ENCODE results near the gene PEAK1.

The PEAK1 gene

DNA sequence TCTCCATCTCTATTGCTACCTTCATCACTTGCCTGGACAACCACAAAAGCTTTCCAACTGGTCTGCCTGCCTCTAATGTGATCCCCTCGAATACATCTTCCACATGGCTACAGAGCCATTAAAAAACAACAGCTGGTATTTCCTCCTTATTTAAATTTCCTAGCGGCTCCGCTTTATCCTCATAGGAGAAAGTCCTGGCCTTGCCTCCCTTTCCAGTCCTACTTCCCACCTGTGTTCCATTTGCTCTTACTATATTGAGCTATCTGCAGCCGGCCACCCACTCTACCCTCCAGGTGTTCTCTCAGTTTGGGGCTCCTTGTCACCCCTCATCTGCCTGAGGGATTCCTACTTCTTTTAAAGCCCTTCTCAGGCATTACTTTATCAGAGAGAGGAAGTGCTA, 299.3 kb downstream of the PEAK1 start:
- no peak for DNase-seq

DNA sequence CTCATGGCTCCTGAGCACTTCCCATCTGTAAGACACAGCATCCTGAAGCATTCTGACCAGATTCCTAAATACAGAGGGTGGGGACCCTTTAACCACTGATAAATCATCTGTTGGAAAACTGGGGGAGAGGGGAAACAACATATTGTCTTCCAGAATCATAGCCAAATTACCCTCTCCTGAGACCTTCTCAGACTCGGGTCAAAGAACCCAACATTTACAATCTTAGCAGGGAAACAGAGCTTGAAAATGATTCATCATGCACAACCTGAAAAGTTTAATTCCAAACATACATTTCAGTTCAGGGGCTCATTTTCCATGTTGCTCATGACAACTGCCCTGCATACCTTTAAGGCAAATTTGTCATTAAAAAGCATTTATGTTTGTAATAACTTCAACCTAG, 300.5 kb downstream of the PEAK1 start:
- DNase-seq, result no peak

GRCh38 chr15:77118882-77119321, 301.0 kb downstream of the PEAK1 start:
- no peak for DNase-seq

GRCh38 chr15:77115179-77115578, 304.7 kb downstream of the PEAK1 start:
- no peak for DNase-seq

- no peak for DNase-seq
Observed at GRCh38 chr15:77112838-77113504, 306.9 kb downstream of the PEAK1 start.

DNA sequence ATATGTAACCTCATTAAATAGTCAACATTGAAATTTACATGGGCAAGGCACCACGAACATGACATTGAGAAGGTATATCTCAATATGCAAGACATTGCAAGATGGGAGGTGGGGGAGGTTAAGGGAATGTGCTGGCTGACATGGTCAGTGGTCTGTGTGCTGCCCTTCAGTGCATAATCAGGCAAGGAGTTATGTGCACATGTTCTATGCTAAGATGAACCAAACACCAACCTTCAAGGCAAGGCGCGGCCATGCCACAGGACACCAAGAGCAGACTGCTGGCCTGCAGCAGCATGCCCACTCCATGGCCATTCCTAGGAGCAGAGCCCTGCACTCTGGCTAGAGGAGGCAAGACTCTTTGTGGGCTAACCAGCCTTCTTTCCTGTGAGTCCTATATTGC, 308.1 kb downstream of the PEAK1 start:
- DNase-seq, result no peak

DNA sequence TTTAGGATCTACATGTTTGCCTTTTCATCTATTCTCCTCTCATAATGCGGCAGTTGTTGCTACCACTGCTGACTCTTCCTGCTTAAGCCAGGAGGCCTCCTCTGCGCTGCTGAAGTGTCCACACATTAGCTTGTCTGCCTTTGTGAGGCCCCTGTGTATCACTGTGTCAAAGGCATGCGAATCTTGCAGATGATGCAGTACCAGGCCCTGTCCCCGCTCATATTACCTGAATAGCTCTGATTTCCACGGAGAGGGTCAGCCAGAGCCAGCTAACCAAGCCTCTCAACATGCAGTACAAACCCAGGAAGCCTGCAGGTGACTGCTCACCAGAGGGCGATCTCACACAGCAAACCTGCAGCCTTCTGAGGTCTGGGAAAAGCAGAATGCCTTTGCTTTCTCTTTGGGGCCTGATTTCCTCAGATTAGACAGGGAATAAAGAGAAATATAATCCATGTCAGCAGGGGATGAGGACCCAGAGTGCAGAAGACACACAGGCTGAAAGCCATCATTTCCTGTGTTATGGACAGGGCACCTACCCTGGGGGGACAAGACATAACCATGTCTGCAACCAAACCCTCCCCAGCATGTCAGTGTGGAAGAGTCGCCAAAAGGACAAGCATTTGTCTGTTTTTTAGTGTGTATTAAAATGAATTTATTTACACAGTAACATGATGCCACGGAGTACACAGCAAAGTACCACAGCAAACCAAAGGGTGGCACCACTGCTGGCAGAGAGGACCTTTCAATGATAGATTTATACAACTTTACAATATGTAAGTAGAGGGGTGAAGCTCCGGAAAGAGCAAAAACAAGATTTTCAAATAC, 312.2 kb downstream of the PEAK1 start:
- no peak for DNase-seq

- DNase-seq, result no peak
Observed at GRCh38 chr15:77107068-77107467, 312.8 kb downstream of the PEAK1 start.

DNA sequence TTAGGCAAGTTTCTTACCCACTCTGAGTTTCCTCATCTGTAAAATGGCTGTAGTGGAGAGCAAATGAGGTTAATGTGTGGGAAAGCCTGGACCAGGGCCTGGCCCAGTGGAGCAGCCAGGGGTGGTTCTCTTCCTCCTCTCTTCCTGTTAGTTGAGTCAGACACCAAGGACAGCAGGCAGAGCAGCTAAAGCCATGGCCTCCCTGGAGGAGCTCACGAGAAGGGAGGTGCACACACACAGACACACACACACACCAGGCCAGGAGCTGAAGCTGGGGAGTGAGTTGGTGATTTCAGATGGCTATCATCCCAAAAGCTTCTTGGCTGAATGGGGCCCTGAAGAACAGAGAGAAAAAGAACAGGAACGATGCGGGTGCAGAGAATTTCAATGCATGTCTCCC, 315.7 kb downstream of the PEAK1 start:
- no peak for DNase-seq

- DNase-seq, result no peak
Observed at GRCh38 chr15:77099741-77100463, 320.0 kb downstream of the PEAK1 start.

- DNase-seq, result no peak
Observed at GRCh38 chr15:77098572-77098971, 321.3 kb downstream of the PEAK1 start.

- no peak for DNase-seq
Observed at GRCh38 chr15:77097921-77098320, 322.0 kb downstream of the PEAK1 start.

DNA sequence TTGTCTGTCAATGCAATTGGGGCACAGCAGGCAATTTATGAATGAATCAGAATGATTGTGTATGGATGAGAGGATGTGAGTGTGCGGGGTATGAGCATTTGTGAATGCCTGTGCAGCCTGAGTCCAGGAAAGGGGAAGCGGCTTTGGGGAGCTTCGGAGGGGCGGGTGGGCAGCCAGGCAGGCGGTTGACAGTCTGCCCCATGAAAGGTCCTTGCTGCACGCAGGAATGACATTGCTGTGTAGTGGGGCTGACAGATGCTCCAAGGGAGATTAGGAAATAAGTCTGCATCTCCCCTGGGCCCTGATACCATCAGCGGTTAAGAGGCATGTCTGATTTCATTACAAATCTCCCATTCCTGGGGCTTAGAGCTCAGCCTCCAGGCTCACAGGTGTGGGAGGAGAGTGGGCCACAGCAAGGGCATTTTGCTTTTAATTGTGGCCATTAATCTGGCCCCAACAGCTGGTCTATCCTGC, 322.6 kb downstream of the PEAK1 start:
- no peak for DNase-seq

- no peak for DNase-seq
Observed at GRCh38 chr15:77096541-77096940, 323.4 kb downstream of the PEAK1 start.

DNA sequence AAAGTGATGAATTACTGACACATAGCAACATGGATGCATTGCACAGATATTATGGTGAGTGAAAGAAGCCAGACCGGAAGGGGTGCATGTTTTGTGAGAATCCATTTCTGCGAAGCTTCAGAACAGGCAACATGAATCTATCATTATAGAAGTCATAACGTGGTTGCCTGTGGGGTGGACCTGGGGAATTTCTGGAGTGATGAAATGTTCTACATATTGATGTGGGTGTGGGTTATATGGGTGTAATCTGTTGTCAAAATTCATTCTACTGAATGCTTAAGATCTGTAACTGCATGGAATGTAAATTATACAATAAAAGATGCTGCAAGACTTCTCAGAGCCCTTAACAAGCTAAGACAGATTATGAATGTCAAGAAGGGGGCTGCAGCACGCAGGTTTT, 323.8 kb downstream of the PEAK1 start:
- no peak for DNase-seq

DNA sequence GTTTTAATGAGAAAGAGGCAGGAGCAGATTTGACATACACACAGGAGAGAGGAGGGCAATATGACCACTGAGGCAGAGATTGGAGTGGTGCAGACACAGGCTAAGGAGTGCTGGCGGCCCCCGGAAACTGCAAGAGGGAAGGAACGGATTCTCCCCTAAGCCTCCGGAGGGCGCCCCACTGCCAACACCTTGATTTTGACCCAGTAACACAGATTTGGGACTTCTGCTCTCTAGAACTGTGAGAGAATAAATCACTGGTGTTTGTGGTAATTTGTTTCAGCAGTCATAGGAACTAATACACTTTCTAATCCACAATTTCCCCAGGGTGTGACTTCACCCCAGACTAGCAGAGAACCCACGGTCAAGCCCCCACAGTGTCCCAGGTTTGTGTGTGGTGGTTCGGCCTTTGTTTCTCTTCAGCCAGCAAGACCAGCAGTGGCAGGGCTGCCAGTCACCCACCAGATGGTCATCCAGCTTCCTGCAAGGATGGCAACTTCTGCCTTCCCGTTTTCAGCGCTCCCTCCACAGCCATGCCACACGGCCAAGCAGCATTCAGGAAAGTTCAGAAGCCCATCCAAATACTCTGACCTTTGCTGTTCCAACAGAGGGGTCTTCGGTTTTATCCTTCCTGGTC, 325.4 kb downstream of the PEAK1 start:
- DNase-seq, result no peak

DNA sequence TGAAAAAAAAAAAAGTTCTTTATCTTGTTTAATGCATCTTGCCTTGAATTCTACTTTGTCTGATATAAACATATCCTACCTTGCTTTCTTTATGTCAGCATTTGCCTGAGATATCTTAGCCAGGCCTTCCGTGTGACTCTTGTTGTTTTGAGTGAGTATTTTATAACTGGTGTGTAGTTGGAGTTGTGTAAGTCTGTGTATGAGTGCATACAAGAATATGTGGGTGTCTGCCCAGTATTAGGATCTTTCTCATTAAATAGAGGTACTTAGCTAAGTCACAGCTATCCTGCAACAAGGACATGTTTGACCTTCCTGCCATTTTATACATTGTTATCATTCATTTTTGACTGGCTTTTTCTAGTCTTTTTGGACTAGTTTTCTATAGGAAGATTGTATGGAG, 326.5 kb downstream of the PEAK1 start:
- DNase-seq, result no peak

GRCh38 chr15:77091097-77091496, 328.8 kb downstream of the PEAK1 start:
- DNase-seq, result no peak

- no peak for DNase-seq
Observed at GRCh38 chr15:77087213-77087612, 332.7 kb downstream of the PEAK1 start.

- DNase-seq, result no peak
Observed at GRCh38 chr15:77085297-77085696, 334.6 kb downstream of the PEAK1 start.

GRCh38 chr15:77084436-77084835, 335.5 kb downstream of the PEAK1 start:
- no peak for DNase-seq

GRCh38 chr15:77083381-77084160, 336.3 kb downstream of the PEAK1 start:
- peak; percentile 50 for DNase-seq
